AML-193 (cell line): ENCODE data around the gene COX8A.
"Not testable (repeated sequence)": the region's sequence is repeated elsewhere in the genome, so short reads cannot be mapped to it uniquely, and the experiment has no call there.

Source experiments
- DNase-seq, 2 experiments: peaks; one replicate each; lab custom pipeline; 2025; lab: John Stamatoyannopoulos, UW

Gene COX8A

GRCh38 chr11:63974259-63975143 is at the start of gene COX8A:
COX8A (plus strand) TSS chr11:63974620; CDS start chr11:63974681, 61 bp downstream.
- peak; percentile 99 to 100 for DNase-seq

GRCh38 chr11:63929616-63930015 is 44.8 kb upstream of the COX8A start:
- DNase-seq, result no peak

DNA sequence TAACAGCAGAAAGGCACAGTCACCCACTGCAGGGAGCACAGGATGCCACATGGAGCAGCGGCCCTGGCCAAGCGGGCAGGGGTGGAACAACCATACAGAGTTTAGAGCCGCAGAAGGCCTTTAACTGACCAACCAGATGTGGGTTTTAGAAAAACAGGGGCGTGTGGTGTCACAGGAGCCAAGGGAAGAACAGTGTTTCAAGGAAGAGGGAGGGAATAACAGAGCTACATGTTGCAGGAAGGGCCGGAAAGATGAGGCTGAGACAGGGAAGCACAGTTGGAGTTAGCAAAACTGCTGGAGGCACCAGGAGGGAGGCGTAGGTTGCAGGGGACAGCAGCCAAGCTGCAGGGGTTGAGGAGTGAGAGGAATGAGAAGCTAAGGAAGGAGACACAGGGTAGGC is 43.4 kb upstream of the COX8A start:
- DNase-seq, result no peak

- DNase-seq, result no peak
Measured at GRCh38 chr11:63931876-63932275, 42.5 kb upstream of the COX8A start.

DNA sequence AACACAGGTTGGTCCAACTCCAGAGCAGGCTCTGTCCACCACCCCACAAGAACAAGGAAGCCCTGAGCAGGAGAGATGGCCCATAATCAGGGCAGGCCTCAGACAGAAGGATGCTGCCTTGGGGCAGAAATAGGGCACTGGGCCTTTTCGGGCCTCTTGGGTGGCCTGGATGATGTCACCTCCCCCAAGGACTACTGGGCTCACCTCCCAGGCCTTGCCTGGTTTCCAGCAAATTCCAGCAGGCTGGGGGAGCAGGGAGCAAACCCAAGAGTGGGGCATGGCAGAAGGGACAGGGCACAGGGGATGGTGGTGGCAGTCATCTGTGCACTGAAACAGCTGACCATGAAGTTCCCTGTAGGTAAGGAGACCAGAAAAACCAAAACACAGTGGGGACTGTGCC is 41.0 kb upstream of the COX8A start:
- no peak for DNase-seq

- no peak for DNase-seq
Measured at GRCh38 chr11:63937713-63938478, 36.5 kb upstream of the COX8A start.

DNA sequence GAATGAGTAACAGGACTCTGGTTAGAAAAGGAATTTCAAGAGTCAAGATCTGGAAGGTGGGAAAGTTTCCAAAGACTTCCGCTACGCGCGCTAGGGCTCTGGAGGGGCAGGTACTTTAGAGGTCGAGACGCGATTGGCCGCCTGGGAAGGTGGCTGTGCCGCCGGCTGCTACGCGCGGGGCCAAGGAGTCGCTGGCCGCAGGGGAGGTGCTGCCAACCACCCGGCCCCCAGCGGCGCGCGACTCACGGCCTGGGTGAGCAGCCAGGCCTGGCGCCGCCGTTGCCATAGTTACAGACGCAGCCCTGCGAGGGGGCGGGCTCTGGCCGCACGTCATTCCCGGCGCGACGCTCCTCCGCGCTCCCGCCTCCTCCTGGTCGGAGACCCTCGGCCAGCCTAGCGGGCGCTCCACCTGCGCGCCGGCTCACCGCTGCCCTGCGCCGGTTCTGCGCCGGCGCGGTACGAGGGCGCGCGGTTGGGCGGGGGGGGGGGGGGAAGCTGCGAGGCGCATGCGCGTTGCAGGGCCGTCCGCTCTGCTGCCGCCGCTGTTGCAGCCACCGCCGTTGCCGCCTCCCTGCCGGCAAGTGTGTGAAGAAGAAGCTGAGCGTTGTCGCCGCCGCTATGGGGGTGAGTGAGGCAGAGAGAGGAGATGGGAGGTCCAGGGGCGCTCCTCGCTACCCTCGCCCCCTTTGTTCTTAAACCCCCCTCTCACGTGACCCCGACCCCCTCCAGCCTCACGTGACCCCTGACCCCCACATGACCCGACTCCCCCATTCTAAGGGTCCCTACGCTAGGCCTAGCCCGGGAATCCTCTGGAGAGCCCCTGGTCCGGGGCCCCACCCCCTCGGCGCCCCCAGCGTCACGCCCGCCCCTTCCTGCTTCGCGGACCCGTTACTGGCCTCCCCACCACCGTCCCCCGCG is 35.7 kb upstream of the COX8A start, which contains the start of gene NAA40:
Gene NAA40, plus strand, starts transcription at position 524 of the 918 bp plus-strand sequence. Its CDS starts 95 bp downstream, at position 619.
- peak; percentile 93 to 94 for DNase-seq

DNA sequence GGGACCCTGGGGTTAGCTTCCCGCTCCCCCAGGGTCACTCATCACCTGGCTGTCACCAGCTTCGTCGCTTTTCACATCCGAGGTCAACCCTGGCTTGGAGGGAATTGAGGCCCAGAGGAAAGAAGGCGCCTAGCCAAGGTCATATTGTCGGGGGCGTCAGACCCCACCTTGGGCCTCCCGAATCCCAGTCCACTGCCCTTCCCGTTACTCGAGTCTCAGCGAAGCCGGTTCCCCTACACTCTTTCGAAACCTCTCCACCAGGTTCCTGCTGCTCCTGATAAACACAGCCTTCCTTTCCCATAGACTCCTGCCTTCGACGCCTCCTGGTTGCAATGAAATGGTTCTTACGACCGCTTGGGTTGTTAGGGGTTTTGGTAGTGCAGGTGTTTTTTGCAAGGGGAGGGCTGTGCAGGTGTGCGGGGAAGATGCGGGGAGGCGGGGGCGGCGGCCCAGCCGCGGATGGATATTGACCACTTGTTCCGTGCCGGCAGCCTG is 35.0 kb upstream of the COX8A start:
- DNase-seq, result no peak

DNA sequence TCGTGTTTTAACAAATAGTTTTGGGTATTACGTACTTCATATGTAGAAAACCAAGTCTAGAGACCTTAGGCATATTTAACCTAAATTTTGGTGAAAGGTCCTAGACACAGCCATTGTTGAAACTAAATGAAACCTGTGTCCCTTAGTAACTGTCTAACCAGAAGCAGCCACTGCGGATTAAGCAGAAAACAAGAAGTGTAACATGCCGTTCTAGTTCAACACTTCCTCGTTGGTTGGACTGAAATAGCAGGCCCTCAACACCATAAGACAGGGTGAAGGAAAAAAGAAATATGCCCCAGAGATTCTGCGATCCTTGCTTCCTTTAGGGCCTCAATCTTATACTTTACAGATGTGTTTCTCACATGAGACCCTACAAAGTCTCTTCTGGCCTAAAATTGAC is 33.6 kb upstream of the COX8A start:
- DNase-seq, result peak; percentile 68 to 75

DNA sequence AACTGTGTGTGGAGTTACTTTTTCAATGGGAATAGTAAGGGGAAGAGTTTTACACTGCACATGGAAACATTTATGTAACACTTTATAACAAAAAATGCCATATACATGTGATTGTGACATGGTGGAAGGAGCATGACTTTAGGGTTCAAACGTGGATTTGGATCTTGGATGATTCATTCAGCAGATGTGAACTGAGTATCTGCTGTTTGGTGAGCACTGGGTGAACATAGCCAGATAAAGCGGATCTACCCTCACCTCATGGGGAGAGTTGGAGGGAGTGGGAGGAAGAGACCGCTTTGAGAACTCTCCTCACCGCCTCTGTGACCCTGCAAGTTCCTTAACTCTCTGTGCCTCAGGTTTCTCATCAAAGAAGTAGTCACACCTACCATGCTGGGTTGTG is 32.5 kb upstream of the COX8A start:
- no peak for DNase-seq

GRCh38 chr11:63942803-63943202 is 31.6 kb upstream of the COX8A start:
- DNase-seq, result no peak

GRCh38 chr11:63944987-63945386 is 29.4 kb upstream of the COX8A start:
- no peak for DNase-seq

GRCh38 chr11:63945477-63946163 is 28.8 kb upstream of the COX8A start:
- peak; percentile 35 to 62 for DNase-seq

DNA sequence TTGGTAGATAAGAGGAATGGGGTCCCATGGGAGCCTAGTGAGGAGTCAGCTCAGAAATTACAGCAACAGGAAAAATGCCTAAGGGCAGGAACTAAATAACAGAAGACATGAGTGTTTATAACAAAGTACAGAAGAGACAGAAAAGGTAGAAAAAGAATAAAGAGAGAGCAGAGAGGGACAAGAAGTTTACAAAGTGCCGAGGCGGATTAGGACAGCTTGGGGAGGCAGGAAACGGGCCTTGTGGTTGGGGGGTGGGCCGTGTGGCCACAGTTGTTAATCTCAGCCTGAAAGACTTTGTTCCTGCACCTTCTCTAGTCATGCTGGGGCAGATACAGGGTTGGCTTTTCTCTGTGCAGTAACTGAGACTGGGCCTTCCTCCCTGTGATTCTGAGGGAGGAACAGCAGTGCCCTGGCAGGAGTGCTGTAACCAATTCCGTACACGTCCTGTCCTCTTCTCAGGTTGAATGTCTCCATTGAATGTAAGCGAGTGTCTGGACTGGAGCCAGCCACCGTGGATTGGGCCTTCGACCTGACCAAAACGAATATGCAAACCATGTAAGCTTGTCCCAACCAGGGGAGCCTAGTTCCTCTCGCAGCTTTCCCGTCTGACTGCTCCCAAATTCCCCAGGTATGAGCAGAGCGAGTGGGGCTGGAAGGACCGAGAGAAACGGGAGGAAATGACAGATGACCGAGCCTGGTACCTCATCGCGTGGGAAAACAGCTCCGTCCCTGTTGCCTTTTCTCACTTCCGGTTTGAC is 22.5 kb upstream of the COX8A start:
- DNase-seq, result no peak

- no peak for DNase-seq
Measured at GRCh38 chr11:63952570-63952969, 21.9 kb upstream of the COX8A start.

DNA sequence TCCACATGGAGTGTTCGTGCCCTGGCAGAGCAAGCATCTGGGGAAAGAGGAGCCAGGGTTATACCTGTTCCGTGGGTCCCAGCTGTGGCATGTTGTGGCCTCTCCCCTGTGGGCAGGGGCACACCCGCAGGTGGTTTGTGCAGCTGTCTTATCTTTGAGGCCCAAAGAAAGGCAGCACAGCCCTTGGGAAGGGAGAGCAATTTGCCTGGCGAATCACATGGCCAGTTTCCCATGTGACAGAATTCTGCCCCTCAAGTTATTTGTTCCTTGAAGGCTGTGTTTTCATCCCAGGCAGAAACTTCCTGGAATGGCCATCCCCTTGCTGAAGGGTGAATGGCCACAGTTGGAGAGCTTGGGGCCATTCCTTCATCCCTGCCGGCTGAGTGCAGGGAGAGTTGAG is 16.4 kb upstream of the COX8A start:
- DNase-seq, result no peak

- DNase-seq, result no peak
Measured at GRCh38 chr11:63961608-63962412, 12.6 kb upstream of the COX8A start.

DNA sequence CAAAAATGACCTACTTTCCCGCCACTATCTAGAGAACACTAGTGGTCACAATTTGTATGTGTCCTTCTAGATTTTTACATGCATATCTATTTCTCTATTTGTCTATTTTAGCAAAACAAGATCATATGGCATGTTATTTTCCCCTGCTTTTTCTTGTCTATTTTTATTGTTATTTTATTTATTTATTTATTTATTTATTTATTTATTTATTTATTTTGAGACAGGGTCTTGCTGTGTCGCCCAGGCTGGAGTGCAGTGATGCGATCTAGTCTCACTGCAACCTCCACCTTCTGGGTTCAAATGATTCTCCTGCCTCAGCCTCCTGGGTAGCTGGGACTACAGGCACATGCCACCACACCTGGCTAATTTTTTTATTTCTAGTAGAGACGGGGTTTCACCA is 10.5 kb upstream of the COX8A start:
- not testable (repeated sequence) for DNase-seq

DNA sequence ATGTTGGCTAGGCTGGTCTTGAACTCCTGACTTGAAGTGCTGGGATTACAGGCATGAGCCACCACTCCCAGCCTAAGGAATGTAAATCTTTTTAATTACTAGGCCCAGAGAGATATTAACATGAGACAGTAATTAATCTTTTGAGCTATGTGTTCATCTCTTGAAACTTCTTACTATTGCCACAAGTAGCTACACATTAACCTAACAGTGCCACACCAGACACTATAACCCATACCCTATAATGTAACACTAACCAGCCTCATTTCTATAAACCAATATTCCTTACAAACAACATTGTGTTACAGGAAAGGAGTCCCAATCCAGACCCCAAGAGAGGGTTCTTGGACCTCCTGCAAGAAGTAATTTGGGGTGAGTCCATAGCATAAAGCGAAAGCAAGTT is 8.0 kb upstream of the COX8A start:
- no peak for DNase-seq

- no peak for DNase-seq
Measured at GRCh38 chr11:63969461-63969860, 5.0 kb upstream of the COX8A start.
